D721Med (cell line): ENCODE measurements around the gene SLC34A3.
"Not testable (repeated sequence)": the region's sequence is repeated elsewhere in the genome, so short reads cannot be mapped to it uniquely, and the experiment has no call there.

Experiments
- DNase-seq: peaks from one replicate; pipeline ENCODE4 v3.0.0; 2011; ENCODE audit warnings: low spot score; ENCODE audit not compliant: insufficient read length
- FAIRE-seq: peaks from 2 replicates; lab custom pipeline; 2011; peaks lifted over from hg19 to GRCh38; lab: Jason Lieb, UNC
- TF ChIP-seq, protein P1 (sequence below): IDR thresholded peaks from 2 replicates; pipeline ENCODE4 v1.5.1; 2012; ENCODE audit warnings: mild to moderate bottlenecking, control low read depth; ENCODE audit not compliant: insufficient read depth; ENCODE audit errors: missing control alignments

Gene SLC34A3

DNA sequence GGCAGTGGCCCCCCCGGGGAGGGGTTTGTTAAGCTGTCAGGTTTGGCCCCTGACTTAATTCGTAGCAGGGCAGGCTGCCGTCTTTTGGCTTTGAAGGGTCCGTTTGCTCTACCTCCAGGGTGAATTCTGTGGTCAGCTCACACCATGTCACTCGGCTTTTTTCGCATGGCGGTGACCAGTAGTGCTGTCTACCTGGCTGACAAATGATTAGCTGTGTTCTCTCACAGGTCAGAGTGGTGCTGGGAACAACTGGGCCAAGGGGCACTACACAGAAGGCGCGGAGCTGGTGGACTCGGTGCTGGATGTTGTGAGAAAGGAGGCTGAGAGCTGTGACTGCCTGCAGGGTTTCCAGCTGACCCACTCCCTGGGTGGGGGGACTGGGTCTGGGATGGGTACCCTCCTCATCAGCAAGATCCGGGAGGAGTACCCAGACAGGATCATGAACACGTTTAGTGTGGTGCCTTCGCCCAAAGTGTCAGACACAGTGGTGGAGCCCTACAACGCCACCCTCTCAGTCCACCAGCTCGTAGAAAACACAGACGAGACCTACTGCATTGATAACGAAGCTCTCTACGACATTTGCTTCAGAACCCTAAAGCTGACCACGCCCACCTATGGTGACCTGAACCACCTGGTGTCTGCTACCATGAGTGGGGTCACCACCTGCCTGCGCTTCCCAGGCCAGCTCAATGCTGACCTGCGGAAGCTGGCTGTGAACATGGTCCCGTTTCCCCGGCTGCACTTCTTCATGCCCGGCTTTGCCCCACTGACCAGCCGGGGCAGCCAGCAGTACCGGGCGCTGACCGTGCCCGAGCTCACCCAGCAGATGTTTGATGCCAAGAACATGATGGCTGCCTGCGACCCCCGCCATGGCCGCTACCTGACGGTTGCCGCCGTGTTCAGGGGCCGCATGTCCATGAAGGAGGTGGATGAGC lies 11.8 kb downstream of the SLC34A3 start:
- DNase-seq (no peak), FAIRE-seq (no peak)
- TF ChIP-seq, protein P1, sequence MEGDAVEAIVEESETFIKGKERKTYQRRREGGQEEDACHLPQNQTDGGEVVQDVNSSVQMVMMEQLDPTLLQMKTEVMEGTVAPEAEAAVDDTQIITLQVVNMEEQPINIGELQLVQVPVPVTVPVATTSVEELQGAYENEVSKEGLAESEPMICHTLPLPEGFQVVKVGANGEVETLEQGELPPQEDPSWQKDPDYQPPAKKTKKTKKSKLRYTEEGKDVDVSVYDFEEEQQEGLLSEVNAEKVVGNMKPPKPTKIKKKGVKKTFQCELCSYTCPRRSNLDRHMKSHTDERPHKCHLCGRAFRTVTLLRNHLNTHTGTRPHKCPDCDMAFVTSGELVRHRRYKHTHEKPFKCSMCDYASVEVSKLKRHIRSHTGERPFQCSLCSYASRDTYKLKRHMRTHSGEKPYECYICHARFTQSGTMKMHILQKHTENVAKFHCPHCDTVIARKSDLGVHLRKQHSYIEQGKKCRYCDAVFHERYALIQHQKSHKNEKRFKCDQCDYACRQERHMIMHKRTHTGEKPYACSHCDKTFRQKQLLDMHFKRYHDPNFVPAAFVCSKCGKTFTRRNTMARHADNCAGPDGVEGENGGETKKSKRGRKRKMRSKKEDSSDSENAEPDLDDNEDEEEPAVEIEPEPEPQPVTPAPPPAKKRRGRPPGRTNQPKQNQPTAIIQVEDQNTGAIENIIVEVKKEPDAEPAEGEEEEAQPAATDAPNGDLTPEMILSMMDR, result no peak

DNA sequence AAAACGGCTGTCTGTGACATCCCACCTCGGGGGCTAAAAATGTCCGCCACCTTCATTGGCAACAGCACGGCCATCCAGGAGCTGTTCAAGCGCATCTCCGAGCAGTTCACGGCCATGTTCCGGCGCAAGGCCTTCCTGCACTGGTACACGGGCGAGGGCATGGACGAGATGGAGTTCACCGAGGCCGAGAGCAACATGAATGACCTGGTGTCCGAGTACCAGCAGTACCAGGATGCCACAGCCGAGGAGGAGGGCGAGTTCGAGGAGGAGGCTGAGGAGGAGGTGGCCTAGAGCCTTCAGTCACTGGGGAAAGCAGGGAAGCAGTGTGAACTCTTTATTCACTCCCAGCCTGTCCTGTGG lies 12.5 kb downstream of the SLC34A3 start:
- DNase-seq, FAIRE-seq: not testable (repeated sequence)

DNA sequence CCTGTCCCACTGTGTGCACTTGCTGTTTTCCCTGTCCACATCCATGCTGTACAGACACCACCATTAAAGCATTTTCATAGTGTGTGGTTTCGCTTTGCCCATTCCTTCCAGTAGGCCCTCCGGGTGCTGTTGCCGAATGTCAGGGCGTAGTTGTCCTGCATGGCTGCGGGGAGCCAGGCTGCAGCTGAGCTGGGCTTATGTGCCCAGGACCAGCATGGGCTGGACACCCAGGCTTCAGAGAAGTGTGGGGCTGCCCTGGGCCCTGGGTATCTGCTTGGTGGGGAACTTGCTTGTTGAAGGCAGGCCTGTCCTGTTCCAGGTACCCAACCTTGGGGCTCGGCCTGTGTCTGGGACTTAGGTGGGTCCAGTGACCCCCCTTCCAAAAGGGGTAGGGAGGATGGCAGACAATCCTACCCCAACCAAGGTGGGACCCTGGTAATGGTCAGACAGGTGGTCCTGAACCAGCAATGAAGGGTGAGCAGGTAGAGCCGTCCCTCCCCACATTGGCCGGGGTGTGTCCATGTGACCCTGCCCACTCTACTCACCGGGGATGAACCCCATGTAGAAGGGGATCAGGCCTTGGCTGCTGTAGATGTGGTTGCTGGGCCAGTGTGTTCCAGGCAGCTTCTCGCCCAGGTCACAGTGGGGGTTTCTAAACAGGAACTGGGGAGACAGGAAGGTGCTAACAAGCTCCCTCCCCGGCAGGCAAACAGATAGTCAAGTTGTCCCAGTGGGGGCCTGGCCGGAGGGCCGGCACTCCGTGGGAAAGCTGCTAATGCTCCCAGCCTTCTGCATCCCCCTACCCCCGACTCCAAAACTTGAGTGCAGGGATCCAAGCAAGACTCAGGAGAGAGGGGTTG lies 13.2 kb downstream of the SLC34A3 start:
- TF ChIP-seq, protein P1, result no peak
- FAIRE-seq (no peak), DNase-seq (no peak)

DNA sequence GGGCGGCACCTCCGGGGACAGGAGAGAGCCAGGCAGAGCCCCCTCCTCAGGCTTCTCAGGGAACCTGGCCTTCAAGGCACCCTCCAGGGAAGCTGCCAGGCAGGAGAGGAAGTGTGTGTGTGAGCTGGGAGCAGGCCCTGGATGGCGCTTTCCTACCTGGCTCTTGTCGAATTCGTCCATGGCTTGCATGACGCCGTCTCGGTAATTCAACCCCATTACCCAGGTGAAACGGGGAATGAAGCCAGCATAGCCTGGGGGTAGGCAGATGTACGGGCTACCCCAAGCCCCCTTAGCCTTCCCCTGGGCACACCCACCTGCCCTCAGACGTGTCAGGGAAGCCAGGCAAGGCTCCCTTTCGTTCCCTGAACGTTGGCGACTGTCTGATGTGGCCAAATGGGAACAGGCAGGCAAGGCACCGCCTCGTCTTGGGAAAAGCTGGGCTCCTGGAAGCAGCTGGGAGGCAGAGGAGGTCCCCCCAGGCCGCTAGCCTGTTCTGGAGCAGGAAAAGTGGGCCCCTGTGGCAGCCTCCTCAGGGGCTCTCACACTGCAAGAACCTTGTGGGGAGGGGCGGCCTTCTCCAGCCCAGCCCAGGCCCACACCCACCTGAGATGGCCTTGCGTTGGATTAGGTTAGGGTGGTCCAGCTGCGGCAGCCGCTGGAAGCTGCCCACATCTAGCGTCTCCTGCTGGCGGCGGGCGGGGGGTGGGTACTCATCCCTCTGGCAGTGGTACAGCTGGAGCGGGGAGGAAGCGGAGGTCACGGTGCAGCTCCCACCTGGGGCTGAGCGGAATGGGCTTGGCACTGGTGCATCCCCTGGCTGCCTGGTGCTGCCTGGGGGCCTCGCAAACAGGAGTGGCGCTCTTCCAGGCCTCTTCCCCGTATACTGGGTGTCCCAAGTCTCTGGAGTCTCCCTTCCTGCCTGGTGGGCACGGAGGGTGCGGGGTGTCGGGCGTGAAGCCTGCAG lies 14.1 kb downstream of the SLC34A3 start:
- DNase-seq (no peak), FAIRE-seq (no peak)
- TF ChIP-seq, protein P1, result no peak

DNA sequence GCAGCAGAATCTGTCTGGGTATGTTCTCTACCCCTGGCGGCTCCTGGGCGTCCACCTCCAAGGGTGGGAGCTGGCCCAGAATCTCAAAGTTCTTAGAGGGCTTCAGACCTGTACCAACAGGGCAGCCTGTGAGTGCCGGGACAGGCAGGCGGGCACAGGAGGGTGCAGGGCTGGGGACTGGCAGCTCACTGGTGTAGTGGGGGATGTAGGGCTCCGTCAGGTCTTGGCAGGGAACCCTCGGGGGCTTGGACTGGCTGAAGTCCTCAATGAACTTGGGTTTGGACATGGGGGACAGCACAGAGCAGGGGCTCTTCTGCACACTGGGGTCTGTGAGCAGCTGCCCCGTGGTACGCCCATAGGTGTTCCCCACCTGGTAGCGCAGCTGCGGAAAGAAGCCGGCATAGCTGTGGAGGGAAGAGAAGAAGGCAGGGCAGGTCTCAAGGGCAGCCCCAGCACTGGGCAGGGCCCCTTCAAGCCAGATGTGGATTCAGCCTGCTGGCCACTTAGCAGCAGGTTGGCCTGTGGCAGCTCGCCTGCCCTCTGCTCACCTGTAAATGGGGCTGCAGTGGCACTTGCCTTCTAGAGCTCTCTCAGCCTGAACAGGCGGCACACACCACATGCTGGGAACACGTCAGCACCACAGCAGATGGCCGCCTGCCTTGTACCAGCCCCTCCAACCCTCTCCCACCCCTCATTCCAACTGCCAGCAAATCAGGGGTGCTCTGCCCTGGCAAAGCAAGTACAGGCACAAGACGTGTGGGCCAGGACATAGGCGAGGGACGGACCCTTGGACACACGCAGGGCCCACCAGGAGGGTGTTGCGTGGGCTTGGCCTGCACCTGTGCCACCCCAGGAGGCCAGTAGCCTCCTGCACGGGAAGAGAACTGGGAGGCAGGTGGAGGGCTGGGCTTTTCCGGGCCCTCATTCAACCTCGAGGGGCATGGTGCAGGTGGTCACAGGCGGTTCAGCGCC lies 15.0 kb downstream of the SLC34A3 start:
- DNase-seq (no peak), FAIRE-seq (no peak)
- TF ChIP-seq, protein P1, result no peak

DNA sequence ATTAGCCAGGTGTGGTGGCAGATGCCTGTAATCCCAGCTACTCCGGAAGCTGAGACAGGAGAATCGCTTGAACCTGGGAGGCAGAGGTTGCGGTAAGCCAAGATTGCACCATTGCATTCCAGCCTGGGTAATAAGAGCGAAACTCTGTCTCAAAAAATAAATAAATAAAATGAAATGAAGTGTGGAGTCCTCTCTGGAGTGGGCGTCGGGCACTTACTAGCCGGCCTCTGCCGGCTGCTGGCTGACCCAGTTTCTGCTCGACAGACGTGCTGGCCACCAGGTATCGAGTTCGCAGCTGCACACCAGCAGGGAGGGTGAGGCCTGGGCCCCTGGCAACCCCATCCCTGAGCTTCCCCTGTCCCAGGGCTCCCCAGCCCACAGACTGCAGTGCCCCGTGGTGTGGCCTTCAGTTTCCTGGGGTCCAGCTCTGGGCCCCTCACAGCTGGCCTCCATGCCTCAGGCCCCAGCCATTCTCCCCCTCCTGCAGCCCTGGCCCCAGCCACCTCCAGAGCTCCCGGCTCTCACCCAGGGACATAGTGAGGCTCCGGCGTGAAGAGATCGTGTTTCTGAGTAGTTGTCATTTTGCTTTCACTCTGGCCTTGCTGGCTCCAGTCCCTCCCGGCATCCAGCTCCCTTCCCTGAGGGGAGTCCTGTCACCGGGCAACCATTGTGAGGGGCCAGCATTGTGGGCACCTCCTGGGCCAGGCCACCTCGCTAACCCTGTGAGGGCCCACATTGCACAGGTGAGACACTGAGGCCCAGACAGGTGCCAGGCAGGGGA lies 16.6 kb downstream of the SLC34A3 start:
- FAIRE-seq, result no peak
- no peak for DNase-seq
- TF ChIP-seq, protein P1, result no peak
